Islet of Langerhans (tissue), 1 donor: ENCODE data around the gene KANK3.
"Not testable (repeated sequence)": the region's sequence is repeated elsewhere in the genome, so short reads cannot be mapped to it uniquely, and the experiment has no call there.

ENCODE experiments used
- FAIRE-seq: peaks from one replicate; lab custom pipeline; 2011; peaks lifted over from hg19 to GRCh38; lab: Jason Lieb, UNC

Gene KANK3

DNA sequence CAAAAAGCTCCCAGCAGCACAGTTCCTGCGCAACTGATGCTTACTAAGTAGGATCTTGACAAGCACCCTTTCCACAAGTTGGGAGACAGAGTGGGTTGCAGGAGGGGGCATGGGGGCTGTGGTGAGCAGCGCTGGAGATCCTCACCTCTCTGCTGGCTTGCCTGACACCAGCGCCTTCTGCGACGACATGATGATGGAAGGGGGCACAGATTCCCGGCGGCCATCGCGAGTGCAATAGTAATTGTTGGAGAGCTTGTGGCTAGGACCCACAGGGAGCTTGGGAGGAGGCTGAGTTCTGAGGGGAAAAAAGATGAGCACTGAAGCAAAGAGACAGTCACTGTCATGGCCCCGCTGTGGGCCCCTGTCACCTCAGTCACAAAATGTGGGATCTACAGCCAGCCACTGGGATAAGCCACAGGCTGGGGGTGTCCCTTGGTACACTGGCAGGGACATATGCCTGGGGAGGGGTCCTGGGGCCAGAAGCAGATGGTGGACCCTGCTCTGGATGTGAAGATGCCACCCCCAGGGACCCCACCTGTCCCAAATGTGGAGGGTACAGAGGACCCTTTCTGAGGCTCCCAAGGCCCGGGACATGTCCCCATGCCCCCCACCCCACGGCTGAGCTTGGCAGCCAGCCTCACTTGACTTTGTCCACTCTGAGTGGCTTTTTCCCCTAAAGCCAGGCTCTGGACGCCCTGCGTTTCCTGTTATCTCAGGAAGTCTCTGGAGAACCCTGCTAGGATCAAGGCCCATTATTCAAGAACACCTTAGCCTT is 26.5 kb downstream of the KANK3 start:
- no peak for FAIRE-seq

DNA sequence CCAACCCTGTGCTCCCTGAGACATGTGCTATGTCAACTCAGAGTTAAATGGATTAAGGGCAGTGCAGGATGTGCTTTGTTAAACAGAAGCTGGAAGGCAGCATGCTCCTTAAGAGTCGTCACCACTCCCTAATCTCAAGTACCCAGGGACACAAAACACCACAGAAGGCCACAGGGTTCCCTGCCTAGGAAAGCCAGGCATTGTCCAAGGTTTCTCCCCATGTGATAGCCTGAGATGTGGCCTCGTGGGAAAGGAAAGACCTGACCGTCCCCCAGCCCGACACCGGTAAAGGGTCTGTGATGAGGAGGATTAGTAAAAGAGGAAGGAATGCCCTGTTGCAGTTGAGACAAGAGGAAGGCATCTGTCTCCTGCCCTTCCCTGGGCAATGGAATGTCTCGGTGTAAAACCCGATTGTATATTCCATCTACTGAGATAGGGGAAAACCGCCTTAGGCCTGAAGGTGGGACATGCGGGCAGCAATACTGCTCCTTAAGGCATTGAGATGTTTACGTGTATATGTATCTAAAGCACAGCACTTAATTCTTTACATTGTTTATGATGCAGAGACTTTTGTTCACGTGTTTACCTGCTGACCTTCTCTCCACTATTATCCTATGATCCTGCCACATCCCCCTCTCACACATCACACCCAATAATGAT is 28.0 kb downstream of the KANK3 start:
- FAIRE-seq = not testable (repeated sequence)

DNA sequence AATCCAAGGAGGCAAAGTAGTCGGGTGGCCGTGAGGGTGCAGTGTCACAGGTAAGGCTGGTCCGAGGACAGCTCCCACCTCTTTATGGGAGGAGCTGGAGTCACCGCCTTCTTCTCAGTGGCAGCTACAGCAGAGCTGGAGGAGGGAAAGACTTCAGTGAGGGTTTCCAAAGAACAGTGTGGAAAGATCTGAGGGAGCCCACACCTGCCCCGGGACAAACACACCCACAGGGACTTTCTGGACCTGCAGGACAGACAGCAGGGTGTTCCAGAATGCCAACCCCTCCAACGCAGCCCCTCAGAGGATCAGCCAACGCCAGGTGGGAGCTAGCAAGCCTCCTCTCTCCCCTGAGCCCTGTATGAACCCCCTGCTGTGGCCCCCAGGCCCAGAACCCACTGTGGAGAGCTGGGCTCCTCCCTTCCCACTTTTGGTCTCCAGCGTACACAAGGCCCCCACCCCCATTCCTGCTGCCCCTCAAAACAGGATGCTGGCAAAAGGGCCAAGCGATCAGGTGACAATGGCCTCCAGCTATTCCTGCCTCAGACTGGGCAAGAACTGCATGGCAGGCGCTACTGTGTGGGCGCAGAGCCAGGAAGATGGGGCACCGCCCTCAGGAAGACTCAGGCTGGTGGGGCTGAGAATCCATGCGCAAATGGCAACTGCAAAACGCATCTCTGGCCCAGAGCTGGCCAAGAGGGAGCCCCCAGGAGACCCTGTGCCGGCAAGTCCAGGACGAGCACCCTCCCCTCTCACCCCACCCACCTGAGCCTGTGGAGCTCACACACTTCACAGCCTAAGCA is 31.4 kb downstream of the KANK3 start:
- FAIRE-seq = no peak

DNA sequence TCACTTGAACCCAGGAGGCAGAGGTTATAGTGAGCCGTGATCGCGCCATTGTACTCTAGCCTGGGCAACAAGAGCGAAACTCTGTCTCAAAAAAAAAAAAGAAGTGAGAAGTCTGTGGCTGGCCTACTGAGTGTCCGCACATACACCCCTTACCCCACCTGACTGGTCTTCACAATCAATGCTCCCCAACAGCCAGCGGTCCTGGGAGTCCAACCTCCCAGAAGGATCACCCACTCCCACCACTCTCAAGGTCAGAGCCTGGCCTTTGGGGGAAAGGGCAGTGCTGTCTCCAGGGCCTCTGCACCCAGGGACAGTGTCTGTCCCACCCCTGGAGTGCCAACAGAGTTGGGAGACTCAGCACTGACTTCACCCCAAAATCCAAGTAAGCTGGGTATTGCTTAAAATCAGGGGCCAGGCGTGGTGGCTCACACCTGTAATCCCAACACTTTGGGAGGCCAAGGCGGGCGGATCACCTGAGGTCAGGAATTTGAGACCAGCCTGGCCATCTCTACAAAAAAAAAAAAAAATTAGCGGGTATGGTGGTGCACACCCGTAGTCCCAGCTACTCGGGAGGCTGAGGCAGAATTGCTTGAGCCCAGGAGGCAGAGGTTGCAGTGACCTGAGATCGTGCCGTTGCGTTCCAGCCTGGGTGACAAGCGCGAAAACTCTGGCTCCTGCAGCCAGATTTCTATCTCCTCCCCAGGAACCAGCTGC is 32.6 kb downstream of the KANK3 start:
- no peak for FAIRE-seq

DNA sequence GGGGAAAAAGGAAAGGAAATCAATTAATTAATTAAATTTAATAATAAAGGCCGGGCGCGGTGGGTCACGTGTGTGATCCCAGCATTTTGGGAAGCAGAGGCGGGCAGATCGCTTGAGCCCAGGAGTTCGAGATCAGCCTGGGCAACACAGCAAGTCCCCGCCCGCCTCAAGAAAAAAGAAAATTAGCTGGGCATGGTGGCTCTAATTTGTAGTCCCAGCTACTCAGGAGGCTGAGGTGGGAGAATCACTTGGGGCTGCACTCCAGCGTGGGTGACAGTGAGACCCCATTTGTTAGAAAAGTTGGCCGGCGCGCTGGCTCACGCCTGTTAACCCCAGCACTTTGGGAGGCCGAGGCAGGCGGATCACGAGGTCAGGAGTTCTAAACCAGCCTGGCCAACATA is 34.2 kb downstream of the KANK3 start:
- no peak for FAIRE-seq

DNA sequence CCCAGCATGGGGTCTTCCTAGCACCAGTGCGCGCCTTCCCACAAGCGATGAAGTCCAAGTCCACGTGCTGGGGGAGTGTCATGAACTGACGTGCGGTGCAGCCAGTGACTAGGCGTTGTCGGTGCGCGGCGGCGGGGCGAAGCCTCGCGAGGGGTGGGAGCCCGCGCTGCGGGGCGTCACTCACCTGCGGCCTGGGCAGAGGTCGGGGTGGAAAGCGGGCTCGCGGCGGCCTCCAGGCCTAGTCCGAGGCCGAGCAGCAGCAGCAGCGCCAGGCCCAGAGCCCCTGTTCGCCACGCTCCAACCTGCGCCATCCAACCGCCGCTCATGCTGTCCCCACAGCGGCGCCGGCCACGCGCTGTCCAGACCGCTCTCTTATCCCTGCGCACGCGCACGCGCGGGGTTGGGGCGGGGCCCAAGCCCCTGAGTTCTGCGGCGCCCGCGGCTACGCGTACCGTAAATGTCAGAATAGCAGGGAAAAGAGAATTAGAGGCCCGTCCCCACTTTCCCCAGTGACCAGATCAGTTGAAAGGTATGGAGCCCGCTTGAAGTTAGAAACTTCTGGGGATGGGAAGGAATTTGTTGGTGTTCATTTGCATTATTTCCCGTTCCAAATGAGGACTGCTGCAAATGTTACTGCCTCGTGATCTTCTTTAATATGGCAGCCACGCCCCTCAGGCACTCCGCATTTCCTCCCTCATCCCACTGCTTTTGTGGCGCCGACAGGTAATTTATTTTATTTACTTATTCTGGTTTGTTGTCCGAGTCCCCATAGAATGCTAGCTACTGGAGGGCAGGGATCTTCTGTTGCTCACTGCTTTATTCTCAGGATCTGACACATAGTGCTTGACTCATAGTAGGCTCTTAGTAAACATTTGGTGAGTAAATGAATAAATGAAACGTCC is 34.8 kb downstream of the KANK3 start, which contains the start of gene CD320:
CD320 (minus strand) TSS at position 394 of the 902 bp plus-strand sequence; CDS start at position 326, 68 bp downstream.
- FAIRE-seq = peak; percentile 56

DNA sequence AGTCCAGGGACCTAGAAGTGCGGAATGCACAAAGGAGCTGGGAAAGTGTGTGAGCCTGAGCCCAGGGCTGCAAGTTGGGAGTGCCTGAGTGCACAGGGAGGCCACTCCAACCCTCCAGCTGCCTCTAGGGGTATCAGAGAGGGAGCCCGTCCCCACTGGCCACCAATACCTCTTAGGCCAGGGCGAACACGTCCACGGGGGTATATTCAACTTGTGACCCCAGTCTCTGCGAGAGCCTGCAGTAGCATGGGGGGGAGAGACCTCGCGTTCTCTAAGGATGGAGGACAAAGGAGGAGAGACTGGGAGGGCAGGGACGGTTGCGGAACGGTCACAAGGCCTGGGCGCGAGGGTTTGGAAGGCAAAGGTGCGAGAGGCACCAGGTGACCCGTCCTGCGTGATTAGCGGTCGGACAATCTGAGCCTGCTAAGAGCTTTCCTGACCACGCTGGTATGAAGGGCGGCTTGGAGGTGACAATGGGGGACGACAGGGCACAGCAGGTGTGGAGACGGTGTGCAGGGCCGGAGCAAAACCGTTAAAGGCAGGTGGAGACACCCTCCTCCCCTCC is 35.6 kb downstream of the KANK3 start:
- FAIRE-seq = no peak

DNA sequence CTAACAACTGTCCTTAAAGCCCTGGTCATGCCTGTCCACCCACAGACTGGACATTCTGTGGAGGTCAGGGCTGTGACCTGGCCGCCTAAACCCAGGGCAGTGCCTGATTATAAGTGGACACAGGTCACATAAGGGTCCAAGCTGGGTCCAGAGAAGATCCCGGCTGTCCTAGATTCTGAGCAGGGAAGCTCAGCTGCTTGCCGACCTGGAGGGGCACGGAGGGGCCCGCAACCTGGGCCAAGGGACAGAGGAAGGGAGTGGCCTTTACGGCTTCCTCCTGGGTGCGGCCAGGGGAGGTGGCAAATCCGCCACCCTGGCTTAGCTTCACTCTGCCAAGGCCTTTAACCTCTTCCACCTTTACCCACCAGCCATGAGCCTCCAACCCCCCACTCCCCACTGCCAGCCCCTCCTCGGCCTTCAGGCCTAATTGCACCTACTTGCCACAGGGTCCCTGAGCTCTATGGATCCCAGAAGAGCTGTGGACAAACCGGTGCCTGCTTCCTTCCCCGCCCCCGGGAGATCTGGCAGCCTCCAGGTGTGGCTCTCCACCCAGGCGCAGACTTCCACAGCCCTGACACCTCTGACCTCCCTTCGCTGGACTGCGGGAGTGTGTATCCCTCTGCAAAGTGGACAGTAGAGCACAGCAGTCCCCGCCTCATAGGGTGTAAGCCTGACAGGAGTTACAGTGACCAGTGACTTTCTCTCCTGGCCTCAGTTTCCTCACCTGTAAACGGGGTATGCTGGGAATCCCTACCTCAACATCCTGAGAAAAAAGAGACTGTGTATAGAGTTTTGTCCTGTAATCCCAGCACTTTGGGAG is 36.6 kb downstream of the KANK3 start:
- FAIRE-seq = no peak

DNA sequence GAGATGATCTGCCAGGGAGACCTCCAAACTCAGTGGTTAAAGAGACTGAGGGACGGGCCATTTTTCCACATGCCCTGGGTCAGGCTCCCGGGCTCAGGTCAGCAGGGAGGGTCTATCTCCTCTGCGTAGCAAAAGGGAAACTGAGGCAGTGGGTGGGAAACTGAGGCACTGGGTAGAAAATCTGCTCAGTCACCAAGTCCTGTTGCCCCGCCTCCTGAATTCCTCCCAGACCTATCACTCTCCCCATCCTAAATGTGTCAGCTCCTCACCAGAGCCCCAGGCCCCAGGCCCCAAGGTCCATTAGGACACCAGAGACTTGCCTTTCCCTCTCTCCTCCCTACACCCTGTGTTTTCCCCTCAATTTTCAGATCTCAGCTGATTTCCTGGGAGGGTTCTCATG is 37.3 kb downstream of the KANK3 start:
- FAIRE-seq = no peak

DNA sequence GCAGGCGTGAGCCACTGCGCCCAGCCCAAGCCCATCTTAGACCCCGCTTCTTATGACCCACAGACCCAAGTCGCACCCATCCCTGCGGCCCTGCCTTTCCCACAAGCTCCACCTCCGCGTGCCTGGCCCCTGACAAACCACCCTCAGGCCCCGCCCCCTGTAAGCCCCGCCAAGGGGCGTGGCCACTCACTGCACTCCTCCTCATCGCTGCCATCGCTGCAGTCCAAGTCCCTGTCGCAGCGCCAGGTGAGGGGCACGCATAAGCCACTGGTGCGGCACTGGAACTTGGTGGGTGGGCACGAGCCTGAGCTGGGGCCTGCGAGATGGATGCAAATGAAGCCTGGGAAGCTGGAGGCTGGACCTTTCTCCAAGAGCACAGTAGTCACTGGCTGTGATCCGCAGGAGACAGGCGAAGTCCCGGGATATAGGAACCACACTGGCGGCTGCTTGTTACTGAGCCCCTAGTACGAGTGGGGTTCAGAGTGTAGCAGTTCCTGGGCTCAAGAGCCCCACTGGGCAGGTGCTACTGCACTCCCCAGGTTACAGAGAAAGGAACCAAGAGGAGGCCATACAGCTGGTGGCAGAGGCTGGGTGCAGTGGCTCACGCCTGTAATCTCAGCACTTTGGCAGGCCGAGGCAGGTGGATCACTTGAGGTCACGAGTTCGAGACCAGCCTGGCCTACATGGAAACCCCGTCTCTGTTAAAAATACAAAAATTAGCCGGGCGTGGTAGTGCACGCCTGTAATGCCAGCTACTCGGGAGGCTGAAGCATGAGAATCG is 38.0 kb downstream of the KANK3 start:
- no peak for FAIRE-seq

DNA sequence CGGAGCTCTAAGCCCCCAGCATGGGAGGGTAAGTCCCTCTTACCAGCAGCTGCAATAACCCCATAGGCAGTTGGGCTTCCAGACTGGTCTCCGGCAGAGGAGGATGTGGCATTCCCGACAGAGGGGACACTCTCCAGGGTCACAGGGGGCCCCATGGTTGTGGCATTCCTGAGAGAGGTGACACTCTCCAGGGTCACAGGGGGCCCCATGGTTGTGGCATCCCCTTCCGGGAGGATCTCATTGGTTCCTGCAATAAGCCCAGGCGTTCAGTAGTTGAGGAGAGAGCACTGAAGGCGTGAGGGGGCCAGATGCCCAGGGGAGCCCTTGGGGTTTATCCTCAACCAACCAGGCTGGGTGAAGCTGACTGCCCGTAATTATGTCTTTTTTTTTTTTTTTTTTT is 40.3 kb downstream of the KANK3 start:
- no peak for FAIRE-seq

DNA sequence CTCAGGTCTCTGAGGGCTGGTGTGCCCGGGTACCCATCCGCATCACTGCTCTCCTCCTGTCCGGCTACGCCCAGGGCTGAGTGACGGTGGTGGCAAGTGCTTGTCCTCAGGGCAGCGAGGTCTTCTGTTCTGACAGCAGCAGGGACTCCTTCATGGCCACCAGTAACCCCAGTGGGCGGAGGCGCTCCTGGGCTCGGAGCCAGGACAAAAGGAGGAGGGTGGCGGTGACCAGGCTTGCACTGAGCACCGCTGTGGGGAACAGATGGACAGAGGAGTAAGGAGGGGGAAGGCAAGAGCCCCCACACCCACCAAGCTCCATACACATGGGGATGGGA is 40.7 kb downstream of the KANK3 start:
- FAIRE-seq = no peak

DNA sequence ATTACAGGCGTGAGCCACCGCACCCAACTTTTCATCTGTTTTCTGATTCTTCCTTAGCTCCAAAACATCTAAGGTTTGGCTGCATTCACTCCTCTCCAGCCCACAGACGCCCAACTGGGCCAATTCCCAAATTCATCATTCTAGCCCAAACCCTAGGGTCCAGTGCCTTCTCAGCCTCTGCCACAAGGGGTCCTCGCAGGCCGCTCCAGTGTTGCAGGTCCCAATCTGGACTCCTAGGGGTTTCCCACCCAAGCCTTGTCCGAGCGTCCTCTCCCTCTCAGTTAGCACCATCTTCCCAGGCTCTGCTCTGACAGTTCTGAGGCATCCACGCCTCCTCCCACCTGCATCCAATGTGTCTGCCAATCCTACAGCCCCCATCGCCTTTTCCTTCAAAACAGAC is 51.7 kb downstream of the KANK3 start:
- FAIRE-seq = not testable (repeated sequence)

DNA sequence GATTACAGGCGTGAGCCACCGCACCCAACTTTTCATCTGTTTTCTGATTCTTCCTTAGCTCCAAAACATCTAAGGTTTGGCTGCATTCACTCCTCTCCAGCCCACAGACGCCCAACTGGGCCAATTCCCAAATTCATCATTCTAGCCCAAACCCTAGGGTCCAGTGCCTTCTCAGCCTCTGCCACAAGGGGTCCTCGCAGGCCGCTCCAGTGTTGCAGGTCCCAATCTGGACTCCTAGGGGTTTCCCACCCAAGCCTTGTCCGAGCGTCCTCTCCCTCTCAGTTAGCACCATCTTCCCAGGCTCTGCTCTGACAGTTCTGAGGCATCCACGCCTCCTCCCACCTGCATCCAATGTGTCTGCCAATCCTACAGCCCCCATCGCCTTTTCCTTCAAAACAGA is 66.6 kb downstream of the KANK3 start:
- FAIRE-seq = not testable (repeated sequence)
